HG02852 (cell line): Measurements from ENCODE around the gene HNF1B.

Source experiments
- ATAC-seq: cut with Tn5 transposase; IDR thresholded peaks from one replicate; pipeline ENCODE4 v1.9.1; 2021; ENCODE audit warnings: mild to moderate bottlenecking, moderate library complexity; ENCODE audit not compliant: unreplicated experiment

Gene HNF1B

DNA sequence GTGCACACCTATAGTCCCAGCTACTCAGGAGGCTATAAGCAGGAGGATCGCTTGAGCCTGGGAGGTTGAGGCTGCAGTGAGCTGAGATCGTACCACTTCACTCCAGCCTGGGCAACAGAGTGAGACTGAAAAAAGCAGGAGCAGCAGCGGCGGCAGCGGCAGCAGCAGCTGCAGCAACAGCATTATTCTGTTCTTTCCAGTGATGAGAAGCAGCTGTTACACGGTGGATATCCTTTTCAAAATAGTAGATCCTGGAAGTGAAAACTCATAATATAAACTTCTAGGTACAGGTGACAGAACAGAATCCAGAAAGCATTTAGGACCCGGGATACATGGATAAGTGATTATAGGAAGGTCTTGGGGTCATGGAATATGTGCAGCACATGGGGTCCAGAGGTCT, 17.8 kb upstream of the HNF1B start:
- no peak for ATAC-seq

DNA sequence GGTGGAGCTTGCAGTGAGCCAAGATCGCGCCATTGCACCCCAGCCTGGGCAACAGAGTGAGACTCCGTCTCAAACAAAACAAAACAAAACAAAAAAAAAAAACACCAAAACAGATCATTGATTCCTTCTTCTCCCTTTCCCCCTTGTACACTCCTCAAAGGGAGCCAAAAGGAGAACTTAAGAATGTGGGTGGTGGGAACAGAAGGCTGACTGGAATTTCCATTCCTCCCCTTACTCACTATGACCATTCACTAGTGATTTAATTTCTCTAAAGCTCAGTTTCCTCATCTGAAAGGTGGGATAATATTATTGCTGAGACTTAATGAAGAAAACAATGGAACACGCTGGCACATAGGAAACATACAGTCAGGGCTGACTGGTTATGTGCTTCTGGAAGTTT, 17.1 kb upstream of the HNF1B start:
- ATAC-seq, result no peak

DNA sequence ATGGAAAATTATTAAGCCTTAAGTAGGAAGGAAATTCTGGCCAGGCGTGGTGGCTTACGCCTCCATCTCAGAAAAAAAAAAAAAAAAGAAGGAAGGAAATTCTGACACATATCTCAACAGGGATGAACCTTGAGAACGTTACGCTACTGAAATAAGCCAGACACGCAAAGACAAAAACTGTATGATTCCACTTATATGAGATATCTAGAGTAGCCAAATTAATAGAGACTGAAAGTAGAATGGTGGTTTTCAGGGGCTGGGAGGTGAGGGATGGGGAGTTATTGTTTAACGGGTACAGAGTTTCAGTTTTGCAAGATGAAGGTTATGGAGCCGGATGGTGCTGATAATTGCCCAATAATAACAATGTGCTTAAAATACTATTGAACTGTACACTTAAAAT, 16.2 kb upstream of the HNF1B start:
- no peak for ATAC-seq

DNA sequence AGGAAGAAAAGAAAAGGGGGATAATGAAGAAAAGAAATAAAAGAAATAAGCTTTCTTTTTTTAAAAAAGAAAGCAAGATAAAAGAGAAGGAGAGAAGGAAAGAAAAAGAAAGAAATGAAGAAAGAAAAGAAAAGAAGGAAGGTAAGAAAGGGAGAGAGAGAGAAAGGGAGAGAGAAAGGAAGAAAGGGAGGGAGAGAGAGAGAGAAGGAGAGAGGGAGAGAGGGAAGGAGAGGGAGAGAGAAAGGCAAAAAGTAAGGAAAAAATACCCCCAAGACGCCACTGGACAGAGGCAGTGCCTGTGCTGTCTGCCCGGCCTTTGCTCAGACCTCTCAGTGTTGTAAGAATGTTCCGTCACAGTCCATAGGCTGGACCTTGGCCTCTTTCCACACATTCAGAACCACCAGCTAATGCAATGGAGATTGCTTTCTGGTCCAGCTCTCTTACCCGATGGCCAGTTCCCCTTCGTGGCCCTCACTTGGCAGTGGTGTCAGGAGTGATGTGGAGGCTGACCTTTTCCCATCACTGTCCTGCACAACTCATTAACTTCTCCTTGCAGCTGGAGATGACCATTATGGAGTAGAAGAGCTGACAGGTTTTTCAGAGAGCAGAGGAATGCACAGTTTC, 14.3 kb upstream of the HNF1B start:
- no peak for ATAC-seq

DNA sequence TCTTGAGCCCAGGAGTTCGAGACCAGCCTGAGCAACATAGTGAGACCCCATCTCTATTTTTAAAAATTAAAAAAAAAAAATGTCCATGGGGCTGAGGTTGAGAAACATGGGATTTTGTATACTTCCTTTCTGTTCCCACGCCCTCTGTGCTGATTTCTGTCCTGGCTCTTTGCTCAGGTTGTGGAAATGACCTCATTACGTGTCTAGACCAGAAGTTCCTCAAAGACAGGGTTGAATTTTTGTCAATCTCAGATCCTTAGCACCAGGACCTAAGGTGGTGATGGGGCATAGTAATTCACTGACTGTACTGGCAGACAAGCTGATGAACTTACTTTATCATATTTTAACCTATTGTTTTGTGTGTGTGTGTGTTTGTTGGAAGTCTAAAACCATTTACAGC, 11.2 kb upstream of the HNF1B start:
- ATAC-seq, result no peak

DNA sequence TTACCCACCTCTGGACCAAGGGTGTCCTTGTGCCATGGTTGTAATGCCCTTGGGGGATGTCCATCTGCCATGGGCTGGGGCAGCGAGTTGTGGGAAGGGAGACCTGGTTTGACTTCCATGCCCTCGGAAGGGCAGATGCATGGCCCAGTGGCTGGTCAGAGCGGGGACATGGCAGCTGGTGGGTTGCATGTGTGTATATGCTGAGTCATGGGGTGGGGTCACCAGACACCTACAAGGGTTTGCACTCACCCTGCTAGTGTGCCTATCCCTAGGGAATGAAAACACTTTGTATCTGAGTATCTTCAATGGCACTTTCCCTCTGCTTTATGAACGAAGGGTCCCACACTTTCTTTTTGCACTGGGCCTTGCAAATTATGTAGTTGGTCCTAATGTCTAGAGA, 10.6 kb upstream of the HNF1B start:
- ATAC-seq, result no peak

DNA sequence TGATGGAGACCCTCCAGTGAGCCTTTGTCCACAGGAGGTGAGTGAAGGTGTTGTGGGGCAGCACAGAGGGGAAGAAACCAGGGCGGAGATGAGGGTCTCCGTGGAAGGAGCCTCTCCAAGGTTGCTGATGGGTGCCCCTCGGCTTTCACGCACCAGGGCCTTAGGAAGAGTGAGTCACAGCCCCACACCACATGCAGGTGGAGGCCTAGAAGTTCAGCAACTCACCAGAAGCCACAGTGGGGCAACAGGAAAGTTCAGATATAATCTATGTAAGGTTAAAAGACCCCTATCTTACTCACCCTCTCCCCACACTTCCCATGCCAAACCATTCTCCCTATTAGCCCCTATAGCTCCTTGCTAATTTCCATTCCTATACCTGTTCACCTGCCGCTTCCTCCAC, 9.5 kb upstream of the HNF1B start:
- ATAC-seq, result no peak

DNA sequence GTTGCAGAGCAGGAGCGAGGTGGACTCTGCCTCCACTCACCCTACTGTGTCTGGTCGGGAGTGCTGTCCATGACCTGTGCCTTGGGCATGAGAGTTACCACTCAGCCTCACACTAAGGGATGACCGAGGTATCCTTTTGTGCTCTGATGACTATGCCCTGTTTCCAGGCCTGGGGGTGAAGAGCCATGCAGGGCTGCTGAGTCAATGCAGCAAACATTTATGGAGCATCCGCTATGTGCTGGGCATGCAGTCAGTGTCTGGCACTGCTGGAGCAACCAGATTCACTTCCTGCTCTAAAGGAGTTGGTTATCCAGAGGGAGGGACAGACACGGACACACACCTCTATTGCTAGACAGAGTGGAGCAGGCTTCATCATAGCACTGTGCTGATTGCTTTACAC, 7.6 kb upstream of the HNF1B start:
- ATAC-seq, result no peak

DNA sequence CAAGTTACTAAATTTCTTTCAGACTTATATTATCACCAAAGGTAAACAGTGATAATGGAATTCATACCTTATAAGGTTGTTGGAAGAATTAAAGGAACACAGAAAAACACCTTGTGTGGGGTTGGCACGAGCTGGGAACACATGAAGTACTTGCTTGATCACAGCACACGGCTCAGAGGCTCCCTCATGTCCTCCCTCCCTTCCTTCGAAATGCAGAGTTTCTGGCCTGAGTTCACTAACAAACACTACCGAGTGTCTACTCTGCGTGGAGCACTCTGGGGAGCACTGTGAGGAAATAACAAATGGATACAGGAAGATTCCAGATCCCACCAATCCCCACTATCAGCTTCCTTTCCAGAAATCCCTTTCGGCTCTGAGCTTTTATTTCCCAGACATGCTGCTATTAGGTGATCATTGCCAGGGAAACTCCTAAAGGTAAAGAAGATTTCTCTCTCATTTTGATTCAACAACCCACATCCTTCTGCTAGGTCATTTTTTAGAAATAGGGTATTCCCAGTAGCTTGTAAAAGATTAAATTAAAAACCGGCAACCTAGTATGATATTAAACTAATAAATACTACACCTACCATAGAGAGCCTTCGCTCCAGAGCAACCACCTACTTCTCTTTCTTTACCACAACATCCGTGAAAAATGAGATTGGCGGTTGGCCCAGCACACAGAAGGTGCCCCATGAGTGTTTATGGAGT, 6.1 kb upstream of the HNF1B start:
- no peak for ATAC-seq

DNA sequence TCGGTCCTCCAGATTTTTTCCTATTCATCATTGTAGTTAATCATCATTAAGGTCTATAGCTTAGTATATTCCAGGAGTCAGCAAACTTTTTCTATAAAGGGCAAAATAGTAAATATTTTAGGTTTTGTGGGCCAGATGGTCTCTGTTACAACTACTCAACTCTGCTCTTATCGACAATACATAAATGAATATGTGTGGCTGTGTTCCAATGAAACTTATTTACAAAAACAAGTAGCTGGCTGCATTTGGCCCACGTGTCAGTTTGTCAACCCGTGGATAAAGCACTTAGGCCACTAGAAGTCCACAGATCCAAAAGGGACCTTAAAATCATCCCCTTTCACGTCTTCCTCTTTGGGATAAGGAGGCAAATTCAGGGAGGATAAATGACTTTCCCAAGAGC, 5.4 kb upstream of the HNF1B start:
- no peak for ATAC-seq

DNA sequence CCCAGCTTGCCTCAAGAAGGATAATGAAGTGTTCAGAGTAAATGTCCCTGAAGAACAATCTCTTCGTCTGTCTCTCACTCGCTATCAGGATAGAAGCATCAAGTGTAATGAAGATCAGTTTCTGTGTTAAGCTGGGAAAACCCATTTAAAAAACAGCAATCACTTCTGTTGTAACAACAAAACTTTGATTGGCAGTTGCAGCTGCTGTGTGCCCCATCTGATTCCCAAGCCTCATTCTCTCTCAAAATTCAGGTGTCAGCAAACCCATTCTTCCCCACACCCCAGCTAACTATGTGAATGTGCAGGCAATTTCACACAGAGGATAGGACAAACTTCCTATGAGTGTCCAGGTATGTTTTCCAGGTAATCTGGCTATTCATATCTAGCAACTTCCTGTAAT, 2.4 kb upstream of the HNF1B start:
- ATAC-seq, result no peak

DNA sequence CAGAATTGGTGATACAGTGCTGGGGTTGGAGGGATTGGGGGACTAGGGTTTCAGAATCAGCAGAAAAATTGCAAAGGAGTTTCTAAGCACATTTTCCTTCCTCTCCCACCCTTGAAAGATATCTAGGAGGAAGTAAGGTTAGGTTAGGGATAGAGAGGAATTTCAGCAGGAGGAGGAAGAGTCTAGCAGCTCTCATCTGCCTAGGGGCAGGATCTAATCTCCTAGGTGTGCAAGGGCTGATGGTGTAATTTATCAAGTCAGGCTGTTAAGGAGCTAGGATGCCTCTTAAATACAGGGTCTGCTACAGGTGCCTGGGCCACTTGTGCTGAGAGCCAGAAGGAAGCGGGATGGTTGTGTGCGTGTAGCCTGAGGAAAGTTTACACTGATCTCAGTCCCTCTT, 1.8 kb upstream of the HNF1B start:
- no peak for ATAC-seq

DNA sequence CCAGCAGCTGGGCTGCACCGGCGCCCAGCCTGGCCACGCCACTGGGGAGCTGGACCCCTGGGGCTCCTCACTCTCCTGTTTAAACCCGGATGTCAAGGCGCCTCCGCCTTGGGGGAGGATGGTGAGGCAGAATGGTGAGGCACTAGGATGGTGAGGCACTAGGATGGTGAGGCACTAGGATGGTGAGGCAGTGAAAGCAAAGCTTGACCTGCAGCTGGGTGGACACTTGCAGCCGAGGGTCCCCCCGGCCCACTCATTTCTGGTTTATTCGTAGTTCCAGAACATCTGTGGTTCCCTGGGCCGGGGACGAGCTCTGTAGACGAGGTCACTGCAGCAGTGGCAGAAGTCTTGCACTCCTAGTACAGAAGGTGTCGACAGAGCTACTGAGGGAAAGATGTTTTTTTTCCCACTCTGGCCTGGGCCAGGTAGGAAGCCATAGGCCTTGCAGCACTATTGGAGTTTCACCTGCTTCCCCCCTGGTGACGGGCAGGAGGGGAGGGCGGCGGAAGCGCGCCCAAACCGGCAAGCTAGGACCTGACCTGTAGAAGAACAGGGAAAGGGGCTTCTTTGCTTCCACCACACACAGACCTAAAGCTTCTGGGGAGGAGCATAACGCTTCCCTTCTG, 1.1 kb upstream of the HNF1B start:
- ATAC-seq, result no peak

DNA sequence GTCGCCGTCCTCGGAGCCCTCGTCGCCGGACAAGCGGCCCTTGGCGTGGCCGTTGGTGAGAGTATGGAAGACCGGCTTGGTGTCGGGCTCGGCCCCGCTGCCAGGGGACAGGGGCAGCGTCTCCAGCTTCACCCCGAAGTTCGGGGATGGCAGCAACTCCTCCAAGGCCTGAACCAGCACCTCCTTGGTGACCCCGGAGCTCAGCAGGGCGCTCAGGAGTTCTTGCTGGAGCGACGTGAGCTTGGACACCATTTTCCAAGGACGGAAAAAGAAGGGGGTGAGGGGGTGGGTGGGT, 279 bp downstream of the HNF1B start:
- no peak for ATAC-seq

DNA sequence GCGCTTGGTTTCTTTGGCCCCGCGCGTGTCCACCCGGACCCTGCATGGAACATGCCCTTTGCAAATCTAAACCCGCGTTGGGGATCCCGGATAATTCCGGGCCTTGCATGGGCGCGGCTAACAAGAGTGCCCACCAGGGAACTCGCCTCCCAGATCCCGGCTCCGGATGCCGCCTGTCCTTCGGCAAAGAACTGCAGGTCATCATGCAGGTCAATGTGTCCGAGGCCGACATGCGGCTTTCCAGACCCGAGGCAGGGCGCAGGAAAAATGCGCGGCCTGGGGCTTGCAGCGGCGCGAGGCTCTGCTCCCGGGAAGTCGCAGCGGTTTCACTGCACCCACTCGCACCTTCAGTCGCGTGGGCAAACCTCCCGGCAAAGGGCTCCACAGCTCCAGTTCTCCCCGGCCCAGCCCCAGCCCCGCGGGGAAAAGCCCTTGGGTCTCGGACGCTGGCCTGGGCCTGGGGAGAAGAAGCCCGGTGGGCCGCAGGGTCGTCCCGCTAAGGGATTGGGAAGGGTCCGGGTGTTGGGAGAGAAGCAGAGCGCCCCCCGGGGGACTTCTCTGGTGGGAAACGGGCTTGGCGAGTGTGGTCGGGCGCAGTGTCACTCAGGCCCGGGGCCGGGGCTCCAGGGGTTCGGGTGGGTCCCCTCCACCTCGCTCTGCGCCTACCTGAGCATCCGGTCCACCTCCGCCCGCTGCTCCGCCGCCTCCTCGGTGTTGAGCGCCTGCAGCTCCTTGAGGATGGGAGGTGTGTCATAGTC, 805 bp downstream of the HNF1B start:
- no peak for ATAC-seq

DNA sequence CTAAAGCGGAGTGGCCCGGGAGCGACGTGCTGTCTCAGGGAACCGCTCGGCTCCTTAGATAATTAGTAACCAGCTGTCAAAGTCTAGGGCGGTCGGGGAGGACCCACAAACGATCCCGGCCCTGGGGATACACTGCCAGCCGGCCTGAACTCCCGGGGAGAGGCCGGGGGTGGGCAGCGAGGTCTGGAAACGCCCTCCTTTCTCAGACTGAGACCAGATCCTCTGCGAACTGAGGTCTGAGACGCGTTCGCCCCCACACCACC, 1.3 kb downstream of the HNF1B start:
- ATAC-seq, result no peak

DNA sequence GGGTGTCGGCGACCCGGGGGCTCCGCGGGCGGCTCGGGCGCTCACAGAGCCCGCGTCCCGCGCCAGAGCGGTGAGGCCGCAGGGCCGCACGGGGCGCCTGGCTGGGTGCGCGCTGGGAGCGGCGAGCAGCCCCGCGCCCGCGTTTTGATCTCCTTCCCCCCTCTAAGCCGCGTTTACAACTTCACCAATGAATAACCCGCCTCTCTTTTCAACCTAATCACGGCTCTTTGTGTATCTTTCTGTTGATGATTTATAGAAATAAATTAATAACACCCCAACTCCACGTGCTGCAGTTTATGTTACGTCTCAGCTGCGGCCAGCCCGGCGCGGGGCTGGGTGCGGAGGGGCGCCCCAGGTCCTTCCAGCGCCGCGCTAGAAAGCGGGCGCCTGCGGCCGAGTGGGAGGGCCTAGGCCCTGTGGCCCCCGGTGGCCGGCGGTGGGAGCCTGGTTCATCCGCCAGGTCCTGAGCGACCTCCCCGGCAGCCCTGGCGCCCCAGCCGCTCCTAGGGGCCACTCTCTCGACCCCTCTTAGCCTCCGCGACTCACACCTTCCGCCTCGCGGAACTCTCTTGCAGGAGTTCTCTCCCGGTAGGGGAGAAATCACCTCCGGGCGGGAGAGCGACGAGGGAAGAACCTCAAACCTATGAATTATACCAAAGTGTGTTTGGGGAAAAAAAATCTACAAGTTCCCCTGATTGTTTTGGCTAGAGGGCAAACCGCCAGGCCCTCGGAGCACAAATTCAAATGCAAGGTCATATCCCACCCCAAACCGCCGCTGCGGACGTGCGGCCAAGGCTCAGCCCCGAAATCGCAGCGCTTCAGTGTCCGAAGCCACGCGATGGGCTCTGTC, 1.9 kb downstream of the HNF1B start:
- ATAC-seq, result no peak

DNA sequence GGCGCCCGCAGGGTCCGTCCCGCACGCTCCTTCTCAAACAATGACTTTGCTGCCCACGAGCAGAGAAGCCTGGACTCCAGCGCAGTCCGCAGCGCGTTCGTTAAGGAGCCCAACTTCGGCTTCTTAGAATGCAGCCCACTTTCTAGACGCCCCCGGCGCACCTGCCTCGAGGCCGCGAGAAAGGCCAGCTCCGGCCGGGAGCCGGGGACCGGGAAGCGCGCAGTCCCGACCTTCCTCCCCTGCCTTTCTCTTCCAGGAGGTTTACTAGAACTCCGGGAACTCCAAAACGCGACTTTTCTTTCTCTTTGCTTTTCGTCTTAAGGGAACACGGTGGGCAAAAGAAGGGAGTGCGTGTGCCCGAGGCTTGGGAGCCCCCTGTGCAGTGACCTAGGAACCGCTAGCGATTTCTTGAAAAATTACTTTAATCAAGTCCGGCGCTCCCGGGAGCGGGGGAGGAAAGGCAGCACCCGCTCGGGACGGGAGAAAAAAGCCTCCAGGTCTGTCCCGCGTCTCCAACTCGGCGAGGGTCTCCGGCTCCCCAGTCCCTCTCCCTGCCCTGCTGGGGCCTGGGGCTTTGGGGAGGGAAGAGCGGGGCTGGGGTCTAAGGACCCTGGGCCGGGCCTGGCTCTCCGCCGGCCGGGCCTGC, 2.6 kb downstream of the HNF1B start:
- no peak for ATAC-seq

DNA sequence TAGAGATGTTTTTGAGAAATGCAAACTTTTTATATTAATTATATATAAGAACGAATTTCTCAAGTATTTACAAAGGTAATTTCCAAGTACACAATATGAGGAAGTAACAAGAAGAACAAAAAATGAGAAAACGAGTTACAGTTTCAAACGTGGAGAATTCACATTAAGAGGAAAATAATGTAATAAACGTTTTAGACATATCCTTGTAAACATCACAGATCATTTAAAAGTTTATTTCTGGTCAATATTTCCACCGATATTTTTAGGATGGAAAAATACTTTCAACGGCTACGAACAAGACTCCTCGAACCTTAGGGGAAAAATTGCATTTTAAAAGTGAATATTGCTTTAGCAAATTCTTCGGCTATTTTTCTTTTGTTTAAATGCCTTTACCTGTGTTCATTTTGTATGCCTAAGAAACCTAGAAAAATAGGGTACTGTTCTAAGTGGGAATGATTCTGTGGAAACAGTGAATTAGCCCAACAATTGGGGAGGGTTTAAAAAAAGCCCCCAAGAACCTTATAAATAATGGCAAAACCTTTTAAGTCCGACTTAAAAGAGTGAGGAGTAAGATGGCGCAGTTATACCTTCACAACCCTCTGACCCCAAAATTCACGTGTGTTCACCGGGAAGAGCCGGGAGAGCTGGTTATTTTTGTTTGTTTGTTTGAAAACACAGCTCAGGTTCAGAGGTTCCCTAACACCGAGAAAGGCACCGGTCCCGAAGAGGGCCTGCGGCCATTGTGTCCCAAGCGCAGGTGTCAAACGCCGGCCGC, 3.3 kb downstream of the HNF1B start:
- ATAC-seq, result no peak

DNA sequence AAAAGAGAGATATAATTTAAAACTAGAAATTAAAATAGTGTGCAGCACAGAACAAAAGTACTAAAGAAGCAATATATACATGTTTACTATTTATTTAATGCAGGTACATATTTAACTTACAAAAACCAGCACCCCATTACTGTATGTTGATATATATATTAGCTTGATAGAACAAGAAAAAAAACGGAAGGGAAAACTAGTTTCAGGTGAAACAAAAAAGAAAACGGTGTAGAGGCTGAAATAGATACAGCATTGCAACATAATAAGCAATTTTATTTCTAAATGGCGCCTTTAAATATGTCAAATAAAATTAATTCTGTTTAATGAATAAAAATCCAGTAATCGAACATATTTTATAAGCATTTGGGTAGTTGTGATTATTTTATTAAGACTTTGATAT, 3.9 kb downstream of the HNF1B start:
- ATAC-seq, result no peak
